Measurements from ENCODE around the gene ROBO1.

GRCh38 chr3:79253271-79253670, 514.5 kb downstream of the ROBO1 start:
- no peak for TF ChIP-seq CTCF (IDR thresholded peaks at IDR 0.05)
- TF ChIP-seq POLR2A (IDR thresholded peaks at IDR 0.05), result no peak

Data from thyroid gland (tissue), 4 donors.